ENCODE data around the gene ARHGDIB.

DNA sequence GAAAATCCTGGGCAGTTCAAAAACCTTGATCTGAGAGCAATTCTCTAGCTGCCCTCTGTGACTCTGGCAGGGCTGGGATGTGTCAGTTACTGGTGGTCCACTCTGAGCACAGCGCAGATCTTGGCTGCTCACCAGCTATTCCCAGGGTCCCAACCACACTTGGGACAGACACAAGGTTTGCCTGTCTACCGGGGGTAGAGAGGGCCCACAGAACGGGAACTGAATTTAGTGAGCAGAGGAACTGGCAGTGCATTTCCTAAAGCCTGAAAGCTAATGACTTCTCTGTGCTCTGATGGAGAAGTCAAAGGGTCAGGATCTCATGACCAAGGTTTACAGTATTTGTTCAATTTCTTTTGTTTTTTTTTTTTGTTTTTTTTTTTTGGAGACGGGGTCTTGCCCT is 14.1 kb upstream of the ARHGDIB start:
- TF ChIP-seq CTCF (conservative IDR thresholded peaks at IDR 0.05; ENCODE audit: low read depth in 2 of 2) (no peak), POLR2AphosphoS5 (IDR thresholded peaks at IDR 0.05; ENCODE audit: low read depth) (no peak), EZH2phosphoT487 (IDR thresholded peaks at IDR 0.05; ENCODE audit: unreplicated experiment) (no peak)
- TF ChIP-seq, protein P1, sequence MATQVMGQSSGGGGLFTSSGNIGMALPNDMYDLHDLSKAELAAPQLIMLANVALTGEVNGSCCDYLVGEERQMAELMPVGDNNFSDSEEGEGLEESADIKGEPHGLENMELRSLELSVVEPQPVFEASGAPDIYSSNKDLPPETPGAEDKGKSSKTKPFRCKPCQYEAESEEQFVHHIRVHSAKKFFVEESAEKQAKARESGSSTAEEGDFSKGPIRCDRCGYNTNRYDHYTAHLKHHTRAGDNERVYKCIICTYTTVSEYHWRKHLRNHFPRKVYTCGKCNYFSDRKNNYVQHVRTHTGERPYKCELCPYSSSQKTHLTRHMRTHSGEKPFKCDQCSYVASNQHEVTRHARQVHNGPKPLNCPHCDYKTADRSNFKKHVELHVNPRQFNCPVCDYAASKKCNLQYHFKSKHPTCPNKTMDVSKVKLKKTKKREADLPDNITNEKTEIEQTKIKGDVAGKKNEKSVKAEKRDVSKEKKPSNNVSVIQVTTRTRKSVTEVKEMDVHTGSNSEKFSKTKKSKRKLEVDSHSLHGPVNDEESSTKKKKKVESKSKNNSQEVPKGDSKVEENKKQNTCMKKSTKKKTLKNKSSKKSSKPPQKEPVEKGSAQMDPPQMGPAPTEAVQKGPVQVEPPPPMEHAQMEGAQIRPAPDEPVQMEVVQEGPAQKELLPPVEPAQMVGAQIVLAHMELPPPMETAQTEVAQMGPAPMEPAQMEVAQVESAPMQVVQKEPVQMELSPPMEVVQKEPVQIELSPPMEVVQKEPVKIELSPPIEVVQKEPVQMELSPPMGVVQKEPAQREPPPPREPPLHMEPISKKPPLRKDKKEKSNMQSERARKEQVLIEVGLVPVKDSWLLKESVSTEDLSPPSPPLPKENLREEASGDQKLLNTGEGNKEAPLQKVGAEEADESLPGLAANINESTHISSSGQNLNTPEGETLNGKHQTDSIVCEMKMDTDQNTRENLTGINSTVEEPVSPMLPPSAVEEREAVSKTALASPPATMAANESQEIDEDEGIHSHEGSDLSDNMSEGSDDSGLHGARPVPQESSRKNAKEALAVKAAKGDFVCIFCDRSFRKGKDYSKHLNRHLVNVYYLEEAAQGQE (IDR thresholded peaks at IDR 0.05; ENCODE audit: unreplicated experiment): no peak
